GM21528 (cell line): ENCODE measurements around the gene ADGRA1.

Source experiments
- ATAC-seq: cut with Tn5 transposase; IDR thresholded peaks from one replicate; pipeline ENCODE4 v1.9.1; 2021; ENCODE audit warnings: mild to moderate bottlenecking, moderate library complexity; ENCODE audit not compliant: unreplicated experiment, low FRiP score

Gene ADGRA1

DNA sequence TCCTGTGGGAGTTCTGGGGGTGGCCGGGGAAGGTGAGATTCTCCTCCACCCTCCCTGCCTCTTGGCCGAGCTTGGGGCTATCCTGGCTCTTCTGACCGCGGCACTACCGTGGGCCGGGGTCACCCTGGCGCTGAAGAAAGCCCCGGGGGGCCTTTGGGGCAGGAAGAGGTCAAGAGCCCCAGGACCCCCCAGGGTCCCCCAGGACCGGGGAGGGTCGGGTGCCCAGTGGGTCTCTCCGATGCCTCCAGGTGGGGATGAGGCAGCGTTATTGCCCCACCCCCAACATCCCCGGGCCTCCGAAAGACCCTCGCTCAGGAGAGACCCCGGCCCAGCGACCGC lies 71.9 kb downstream of the ADGRA1 start:
- ATAC-seq = no peak

DNA sequence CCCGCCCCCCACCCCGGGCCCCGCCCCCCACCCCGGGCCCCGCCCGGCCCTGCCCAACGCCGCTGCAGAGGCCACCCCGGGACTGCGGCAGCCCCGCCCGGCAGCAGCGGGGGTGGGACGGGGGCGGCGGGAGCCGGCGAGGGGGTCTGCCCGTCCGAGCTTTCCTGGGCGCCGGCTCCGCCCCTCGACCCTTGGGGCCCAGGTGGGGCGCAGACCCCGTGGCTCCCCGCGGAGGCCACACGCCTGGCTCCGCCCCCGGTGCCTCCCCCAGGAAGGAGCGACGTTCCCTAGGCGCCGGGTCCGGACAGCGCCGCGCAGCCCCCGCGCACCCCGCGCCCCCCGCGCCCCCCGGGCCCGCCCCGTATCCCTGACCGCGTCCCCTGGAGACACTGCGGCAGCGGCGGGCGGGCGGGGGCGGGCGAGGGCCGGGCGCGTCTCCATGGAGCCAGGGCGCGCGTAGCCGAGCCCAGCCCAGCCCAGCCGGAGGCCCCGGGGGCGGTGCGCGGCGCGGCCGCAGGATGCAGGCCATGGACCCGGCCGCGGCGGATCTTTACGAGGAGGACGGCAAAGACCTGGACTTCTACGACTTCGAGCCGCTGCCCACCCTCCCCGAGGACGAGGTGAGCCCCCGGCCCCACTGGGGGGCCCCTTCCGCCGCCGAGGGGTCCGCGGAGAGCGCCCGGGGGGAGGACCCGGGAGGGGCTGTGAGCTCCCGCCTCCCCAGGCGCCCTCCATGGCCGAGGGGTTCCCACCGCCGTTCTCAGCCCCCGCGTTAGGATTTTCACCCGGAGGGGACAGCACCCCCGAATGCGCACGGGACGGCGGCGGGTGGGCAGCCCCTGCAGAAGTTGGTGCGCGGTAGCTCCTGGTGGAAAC lies 72.5 kb downstream of the ADGRA1 start, which contains the start of gene KNDC1:
Gene KNDC1 (plus strand): TSS at position 270 of the 876 bp plus-strand sequence. CDS start 249 bp downstream, at position 519.
- ATAC-seq = no peak

DNA sequence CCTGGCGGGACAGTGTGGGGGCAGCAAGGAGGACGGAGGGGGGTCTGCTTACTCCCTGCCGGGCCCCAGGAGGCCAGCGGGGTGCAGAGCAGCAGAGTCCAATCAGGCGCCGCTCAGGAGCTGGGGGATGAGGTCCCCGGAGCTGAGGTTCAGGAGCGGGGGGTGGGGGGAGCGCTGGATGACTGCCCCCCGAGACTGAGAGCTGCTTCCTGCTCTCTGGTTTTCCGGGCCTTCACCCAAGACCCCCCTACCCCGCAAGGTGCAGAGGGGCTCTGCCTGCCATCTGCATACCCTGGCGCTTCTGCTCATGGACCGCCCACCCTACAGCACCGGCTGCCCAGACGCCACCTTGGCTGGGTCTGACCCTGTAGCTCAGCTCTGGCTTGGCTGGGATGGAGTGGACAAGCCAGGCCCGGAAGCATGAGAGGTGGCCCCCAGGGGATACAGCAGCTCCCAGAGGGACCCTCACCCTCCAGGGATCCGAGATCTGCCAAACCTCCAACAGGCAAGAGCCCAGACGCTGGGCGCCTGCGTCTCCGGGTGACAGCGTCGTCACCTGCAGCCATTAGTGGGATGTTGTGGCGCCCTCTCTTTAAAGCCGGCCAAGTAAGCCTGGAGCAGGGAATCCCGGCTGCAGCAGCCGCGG lies 73.2 kb downstream of the ADGRA1 start:
- ATAC-seq = no peak

DNA sequence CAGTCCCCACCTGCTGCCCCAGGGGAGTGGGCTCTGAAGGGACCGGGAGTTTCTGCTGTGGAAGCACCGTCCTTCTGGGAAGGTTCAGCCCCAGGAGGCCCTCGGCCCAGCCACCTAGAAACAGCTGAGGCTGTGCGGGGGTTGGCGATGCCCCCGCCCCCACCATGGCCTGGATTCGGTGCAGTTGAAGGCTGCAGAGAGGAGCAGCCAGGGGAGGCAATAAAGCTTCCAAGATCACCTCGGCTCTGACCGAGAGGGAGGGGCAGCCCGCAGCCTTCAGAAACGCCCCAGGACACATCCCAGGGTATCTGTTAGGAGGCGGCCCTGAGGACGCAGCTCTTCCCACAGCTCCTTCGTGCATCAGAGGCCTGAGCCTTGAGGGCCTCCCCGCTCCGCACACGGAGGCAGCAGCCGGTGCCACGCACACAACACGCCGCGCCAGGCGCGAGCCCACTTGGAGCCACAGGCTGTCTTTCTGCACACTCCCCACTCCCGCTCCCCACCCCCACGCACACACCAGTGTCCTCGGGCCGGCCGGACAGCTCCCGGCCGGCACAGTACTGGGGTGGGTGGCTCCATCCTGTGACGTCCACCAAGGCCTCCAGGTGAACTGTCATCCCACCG lies 73.9 kb downstream of the ADGRA1 start:
- ATAC-seq = no peak

DNA sequence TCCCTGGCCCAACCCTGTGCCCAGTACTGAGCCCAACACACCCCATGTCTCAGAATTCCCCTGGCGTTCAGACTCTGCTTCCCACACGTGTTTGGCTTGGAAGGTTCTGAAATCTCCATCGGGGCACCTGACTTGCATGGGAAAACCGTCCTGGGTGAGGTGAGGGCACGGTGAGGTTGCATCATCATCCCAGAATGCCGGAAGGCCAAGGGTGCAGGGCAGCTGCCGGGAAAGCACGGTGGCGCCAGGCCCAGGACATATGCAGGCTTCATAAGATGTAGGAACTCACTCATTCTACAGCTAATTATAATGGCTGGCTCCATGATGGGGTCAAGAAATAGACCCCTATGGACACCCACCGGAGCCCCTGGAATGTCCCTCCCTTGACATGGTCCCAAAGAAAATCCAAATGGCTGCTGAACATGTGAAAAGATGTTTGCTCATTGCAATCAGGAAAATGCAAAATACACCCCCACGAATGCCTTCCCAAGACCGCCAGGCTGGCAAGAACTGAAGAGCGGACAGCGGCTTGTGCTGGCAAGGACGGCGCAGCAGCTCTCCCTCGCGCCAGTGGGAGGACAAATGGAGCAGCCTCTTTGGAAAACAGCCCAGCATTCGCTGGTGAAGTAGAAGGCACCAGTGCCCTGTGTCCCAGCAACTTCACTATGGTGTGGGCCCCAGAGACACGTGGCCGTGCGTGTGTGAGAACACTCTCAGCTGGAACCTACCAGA lies 74.6 kb downstream of the ADGRA1 start:
- ATAC-seq = no peak

DNA sequence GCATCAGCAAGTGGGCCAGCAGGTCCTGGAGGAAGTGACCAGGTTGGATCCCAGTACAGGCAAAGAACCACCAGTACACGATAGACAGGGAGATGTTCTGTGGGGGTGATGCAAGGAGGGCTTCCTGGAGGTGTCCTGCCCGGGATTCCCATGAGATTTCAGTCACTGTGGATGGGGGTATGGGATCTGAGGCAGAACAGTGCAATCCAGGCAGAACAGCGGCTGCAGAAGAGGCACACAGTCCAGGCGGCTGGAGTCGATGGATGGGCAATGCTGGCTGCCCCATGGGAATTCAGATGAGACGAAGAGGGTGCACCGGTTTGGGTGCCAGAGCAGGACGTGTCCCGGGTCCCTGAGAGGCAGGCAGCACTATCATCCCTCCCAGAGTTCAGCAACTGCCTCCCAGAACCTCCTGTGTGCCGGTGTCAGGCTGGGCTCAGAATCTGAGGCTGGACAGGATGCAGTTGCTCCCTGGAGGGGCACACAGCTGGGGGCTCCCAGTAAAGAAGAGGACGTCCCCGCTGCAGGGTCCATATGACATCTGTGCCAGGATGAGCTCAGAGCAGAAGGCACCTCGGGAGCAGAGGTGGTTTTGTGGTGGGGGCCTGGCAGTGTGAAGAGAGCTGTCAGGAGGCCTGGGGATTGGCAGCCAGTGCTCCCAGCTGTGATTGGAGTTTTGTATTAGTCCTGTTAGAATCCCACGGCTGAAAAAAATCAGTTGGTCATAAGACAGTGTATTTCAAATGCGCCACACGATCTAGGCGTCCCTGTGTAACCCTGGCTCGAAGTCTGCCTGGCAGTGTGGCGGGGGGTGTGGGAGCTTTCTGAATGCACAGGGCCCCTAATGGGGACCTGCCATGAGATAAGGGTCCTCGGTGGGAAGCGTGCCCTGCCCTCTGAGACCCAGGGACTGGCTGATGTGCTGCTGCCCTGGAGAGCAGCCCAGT lies 75.5 kb downstream of the ADGRA1 start:
- no peak for ATAC-seq

DNA sequence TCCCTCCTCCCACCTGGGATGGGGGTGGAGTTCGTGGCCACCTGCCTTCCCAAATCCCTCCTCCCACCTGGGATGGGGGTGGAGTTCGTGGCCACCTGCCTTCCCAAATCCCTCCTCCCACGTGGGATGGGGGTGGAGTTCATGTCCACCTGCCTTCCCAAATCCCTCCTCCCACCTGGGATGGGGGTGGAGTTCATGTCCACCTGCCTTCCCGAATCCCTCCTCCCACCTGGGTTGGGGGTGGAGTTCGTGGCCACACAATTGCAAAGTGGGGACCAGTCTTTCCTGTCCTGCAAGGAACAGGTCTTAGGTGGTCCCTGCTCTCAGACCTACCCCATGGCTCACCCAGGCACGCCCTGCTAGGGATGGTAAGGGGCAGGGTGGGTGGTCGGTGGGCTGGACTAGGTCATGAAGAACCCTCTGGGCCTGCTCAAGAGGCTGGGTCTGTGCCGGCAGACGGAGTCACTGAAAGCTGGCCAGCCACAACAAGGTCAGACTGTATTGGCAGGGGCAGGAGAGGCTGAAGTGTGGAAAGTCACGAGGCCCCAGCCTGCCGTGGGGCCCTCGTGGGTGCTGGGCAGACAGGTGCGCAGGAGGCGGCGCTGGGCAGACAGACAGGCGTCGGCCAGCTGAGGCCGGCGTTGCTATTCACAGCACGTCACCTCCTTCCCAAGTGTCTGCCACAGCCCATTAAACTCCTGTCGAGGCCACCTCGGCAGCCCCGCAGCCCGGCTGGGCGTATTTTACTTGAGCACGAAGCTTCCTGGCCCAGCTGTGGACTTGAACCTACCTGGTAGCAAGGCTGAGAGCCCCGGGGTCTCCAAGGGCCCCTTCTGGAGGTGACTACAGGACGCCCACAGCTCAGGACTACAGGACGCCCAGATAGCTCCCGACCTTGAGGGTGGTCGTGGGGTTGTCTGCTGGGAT lies 76.4 kb downstream of the ADGRA1 start:
- no peak for ATAC-seq

DNA sequence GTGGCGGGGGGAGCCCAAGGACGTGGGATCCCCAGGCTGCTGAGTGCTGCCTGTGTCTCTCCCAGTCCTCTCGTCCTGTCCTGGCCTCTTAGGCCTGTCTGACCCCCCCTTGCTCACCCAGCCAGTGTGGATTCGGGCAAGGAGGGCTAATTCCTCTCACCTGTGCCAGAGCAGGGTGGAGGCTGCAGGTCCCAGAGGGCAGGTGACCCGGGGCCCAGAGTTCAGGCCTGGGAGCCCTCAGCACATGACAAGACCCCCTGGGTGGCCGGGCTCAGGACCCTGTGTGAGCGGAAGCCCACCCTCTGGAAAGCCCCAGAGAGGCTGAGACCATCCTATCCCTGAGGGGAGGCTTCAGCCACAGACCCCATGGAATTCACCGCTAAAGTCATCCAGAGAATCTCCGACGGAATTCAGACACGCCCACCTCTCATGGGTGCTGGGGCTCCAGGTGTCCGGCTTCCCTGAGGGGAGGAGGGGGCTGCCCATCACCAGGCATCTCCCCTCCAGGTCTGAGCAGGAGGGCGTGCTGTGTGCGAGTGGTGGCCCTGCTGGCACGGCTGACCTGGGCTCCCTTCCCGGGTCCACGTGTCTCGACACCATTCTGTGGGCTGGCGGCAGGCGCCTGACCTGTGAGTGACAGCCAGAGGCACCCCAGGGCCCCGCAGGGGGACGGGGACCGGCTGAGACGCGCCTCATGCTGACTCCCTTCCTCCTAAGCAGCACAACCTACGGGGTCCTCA lies 77.3 kb downstream of the ADGRA1 start:
- ATAC-seq = no peak

DNA sequence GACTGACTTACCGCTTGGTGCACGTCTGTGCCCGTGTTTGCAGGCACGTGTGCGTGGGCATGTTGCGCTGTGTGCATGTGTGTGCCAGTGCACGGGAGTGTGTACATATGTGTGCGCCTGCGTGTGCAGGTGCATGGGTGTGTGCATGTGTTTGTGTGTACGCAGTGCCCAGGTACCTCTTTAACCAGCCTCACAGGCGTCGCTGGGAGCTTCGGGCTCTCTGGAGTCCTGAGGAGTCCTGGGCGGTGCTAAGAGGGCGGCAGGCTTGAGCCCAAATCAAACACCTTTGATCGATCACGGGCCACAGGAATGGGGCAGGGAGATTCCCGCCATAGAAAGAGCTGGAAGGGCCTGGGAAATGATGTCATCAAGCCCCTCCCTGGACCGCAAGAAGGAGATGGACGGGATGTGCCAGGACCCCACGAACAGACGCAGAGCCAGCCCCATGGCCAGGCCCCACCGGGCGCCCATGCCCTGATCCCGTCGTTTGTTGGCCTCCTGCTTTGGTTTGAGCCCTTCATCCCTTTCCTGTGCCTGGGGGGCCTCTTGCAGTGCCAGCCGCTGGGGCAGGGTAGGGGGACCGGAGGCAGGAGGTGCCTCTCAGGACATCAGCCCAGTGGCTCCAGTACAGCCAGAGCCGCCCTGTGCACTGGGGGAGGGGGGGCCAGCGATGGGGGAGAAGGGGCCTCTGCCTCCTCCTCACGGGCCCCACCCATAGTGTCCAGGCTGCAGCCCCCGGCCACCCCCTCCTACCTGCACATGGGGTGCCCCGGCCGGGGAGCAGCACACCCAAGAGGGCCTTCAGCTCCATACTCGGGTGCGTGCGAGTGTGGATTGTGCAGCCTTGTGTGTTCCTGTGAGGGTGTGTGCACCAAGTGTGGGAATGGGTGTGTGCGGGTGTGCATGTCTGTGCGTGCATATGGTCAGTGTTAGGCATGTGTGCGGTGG lies 78.1 kb downstream of the ADGRA1 start:
- ATAC-seq = no peak

DNA sequence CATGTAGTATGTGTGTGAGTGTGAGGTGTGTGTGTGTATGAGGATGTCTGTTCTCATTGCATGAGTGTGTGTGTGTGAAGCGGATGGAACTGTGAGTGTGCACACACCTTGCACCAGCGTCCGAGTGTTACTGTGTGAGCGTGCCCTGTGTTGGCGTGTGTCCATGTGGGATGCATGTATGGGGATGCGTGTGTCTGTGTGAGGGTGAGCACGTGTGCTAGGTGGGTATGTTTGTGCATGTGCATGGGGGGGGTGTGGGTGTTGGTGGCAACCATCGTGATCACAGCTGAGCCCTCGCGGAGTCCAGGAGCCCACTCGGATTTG lies 78.7 kb downstream of the ADGRA1 start:
- ATAC-seq = no peak

DNA sequence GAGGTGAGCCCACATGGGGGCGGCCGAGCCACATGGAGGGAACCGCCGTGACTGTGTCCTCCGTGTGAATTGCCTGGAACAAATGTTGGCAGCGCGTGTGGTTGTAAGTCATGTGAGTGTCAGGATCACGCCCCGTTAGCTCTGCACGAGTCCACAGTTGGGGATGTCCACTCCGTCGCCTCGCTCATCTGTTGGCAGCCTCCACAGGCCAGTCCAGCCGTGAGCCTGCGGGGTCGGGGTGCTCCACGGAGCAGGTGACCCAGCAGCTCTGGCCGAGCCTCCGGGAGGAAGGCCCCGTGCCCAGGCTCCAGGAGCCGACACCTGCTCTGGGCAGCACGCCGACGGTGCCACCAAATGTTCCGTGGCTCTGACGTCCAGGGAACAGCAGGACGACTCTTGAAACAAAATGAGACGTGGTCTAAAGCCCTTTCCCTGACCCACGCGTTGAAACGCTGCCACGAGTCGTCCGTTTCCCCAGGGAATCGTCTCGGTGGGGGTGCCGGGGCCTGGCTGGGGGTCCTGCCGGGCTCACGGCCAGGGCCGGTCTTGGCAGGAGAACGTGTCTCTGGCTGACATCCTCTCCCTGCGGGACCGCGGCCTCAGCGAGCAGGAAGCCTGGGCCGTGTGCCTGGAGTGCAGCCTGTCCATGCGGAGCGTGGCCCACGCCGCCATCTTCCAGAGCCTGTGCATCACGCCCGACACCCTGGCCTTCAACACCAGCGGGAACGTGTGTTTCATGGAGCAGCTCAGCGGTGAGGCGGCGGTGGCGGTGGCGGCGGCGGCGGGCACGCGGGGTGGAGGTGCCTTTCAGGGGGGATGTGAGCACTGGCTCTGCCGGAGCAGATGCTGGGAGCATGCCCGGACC lies 79.3 kb downstream of the ADGRA1 start:
- ATAC-seq = no peak

DNA sequence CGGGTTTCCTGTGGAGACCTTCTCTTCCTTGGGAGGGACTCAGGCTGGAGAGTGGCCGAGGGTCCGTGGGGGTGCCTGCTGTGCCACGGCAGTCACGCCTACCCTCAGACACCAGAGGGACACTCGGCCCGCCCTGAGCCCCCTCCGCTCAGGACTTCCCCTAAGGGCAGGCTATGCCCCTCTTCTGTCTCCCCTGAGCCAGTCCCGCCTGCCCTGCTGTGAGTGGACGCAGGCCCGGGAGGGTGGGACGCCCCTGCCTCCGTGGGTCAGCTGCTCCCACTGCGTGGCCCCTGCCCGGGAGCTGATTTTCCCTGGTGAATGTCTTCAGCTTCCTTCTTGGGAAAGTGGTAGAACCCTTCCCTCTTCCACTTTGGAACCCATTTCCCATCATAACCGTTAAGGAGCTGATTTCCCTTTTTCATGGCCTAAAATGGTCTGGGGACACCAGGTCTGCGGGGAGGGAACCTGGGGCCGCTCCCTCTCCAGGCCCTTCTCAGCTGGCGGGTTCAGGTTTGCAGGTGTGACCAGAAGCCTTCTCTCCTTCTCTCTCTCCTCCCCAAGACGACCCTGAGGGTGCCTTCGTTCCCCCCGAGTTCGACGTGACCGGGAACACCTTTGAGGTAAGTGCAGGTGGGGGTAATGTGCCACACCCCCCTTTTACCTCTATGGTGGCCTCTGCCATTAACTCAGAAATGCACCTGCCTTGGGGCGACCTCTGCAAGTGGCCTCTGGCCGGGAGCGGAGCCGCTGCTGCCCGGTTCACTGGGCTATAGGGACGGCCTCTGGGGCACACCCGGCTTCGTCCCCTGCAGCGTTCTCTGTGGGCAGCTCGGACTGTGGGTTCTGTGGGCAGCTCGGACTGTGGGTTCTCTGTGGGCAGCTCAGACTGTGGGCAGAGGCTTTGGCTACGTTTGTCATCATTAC lies 80.2 kb downstream of the ADGRA1 start:
- ATAC-seq = no peak

DNA sequence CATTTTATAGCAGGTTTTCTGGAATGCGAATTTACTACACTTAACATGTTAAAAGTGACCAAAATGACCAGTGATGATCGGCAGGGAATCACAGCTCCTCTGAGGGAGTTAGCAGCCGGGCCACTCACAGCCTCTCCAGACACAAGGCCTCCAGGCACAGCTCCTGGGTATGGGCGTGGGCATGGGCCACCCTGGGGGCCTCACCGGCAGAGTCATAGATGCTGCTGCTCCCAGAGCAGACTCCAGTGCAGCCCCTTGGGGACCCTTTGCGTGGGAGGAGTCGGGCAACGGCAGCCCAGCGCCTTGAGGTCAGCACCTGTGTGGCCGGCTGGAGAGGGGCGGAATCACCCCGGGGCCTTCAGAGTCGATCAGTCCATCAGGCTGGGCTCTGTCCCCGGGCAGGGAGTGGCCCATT lies 80.9 kb downstream of the ADGRA1 start:
- ATAC-seq = no peak

DNA sequence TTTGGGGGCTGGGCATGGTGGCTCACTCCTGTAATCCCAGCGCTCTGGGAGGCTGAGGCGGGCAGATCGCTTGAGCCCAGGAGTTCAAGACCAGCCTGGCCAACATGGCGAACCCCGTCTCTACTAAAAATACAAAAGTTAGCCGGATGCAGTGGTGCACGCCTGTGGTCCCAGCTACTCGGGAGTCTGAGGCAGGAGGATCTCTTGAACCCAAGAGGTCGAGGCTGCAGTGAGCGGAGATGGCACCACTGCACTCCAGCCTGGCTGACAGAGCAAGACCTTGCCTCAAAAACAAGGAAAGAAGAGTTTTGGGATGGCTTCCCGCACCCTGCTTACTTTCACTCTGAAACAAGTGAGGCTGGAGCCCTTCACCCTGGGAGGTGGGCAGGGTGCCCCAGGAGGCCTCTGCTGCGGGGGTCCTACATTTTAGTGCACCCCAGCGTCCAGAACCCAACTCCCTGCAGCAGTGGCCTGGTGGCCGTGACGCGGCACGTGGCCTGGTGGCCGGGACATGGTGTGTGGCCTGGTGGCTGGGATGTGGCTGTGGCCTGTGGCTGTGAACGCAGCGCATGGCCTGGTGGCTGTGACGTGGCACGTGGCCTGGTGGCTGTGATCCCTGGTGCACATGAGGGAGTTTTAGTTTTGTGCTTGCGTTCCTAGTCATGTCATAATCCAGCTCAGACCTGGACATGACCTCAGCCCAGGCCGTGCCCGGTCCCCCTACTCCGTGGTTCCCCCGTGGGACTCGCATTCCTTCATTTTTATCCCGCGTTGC lies 81.6 kb downstream of the ADGRA1 start:
- no peak for ATAC-seq
